HCT116 (cell line): Measurements from ENCODE around the gene NT5DC3. TPM values are rescaled to one million over a fixed set of nuclear protein-coding genes. Genes with fewer than 3 reads are reported as not detected.

Experiments
- ATAC-seq: fragments of 200-7000 bp; cut with Tn5 transposase; 2 replicates; pipeline ENCODE4 v1.9.1; 2020; ENCODE audit warnings: mild to moderate bottlenecking, moderate library complexity
- BruUV-seq: library from RNA; stranded (reverse); fragments of 400-500 nt; replicated peaks from 2 replicates; lab custom pipeline; 2021; lab: Mats Ljungman, UMichigan
- CTCF ChIA-PET: fragments of 300-600 bp; sonication (Branson Sonifier 250); formaldehyde crosslinking; loops from one replicate; lab custom pipeline; 2021; ENCODE audit warnings: antibody characterized with exemption; lab: Charles Lee
- POLR2A ChIA-PET: fragments of 300-600, 350-600 bp; sonication (Branson Sonifier 250); formaldehyde crosslinking; loops from one replicate; lab custom pipeline; 2021; ENCODE audit warnings: antibody characterized with exemption; lab: Charles Lee
- RAD21 ChIA-PET, 2 experiments: fragments of 300-600 bp; sonication (Branson Sonifier 250); formaldehyde crosslinking; loops; one replicate each; lab custom pipeline; 2023; ENCODE audit warnings: low total read pairs in 2 of 2; ENCODE audit not compliant: uncharacterized antibody in 2 of 2, unreplicated experiment in 2 of 2, low non-redundant PET in 1 of 2; lab: Charles Lee
- DNase-seq: peaks from one replicate; pipeline ENCODE4 v3.0.0-alpha.2; 2010; ENCODE audit warnings: low read depth, low spot score
- H2AFZ ChIP-seq: fragments of 200-600 bp; shearing (Covaris generic), sonication (generic); 2 replicates; pipeline ENCODE4 v1.6.1; 2017; ENCODE audit warnings: low read depth, mixed run types, mixed read lengths, antibody characterized with exemption, low read length; ENCODE audit not compliant: poor library complexity, severe bottlenecking
- H3K27ac ChIP-seq: 2 replicates; pipeline ENCODE4 v1.5.1; 2012; ENCODE audit warnings: low read depth, low read length
- H3K27me3 ChIP-seq: fragments of 200-600 bp; sonication (generic); 2 replicates; pipeline ENCODE4 v1.6.1; 2016; ENCODE audit warnings: mixed run types, low read length, mixed read lengths; ENCODE audit not compliant: insufficient read depth
- H3K36me3 ChIP-seq, 2 experiments: fragments of 200-500 bp in 1 of 2; fragments of 200-600 bp in 1 of 2; sonication (Bioruptor generic) in 1 of 2; sonication (generic) in 1 of 2; 2 replicates each; pipeline versions ENCODE4 v1.5.1 to v1.6.1; 2014 to 2016; ENCODE audit warnings: low read length in 2 of 2, inconsistent platforms in 1 of 2, mixed read lengths in 1 of 2, mixed run types in 1 of 2; ENCODE audit not compliant: insufficient read depth in 2 of 2, control insufficient read depth in 1 of 2
- H3K4me1 ChIP-seq, 2 experiments: fragments of 200-600 bp in 1 of 2; sonication (generic) in 1 of 2; 2 replicates each; pipeline versions ENCODE4 v1.5.1 to v1.6.1; 2012 to 2017; ENCODE audit warnings: low read length in 2 of 2, inconsistent platforms in 1 of 2, mild to moderate bottlenecking in 1 of 2, mixed read lengths in 1 of 2, mixed run types in 1 of 2, moderate library complexity in 1 of 2; ENCODE audit not compliant: insufficient read depth in 2 of 2, control insufficient read depth in 1 of 2
- H3K4me2 ChIP-seq: fragments of 200-600 bp; sonication (generic); 2 replicates; pipeline ENCODE4 v1.6.1; 2017; ENCODE audit warnings: mixed run types, low read length, mixed read lengths
- H3K4me3 ChIP-seq, 2 experiments: fragments of 200-600 bp in 1 of 2; sonication (generic) in 1 of 2; replicated peaks in 1 of 2; 2 replicates each; pipeline ENCODE4 v1.5.1; 2011 to 2016; ENCODE audit warnings: low read length in 2 of 2, control low read depth in 1 of 2, low read depth in 1 of 2, mild to moderate bottlenecking in 1 of 2, mixed read lengths in 1 of 2, mixed run types in 1 of 2
- H3K79me2 ChIP-seq: fragments of 200-600 bp; sonication (generic); 2 replicates; pipeline ENCODE4 v1.6.1; 2017; ENCODE audit warnings: mild to moderate bottlenecking, mixed run types, low read length, moderate library complexity, mixed read lengths; ENCODE audit not compliant: insufficient read depth
- H3K9ac ChIP-seq: fragments of 200-600 bp; sonication (generic); 2 replicates; pipeline ENCODE4 v1.6.1; 2016; ENCODE audit warnings: low read length, mixed read lengths
- H3K9me2 ChIP-seq: fragments of 200-600 bp; sonication (generic), shearing (Covaris generic); 2 replicates; pipeline ENCODE4 v1.6.1; 2017; ENCODE audit warnings: mixed run types, mild to moderate bottlenecking, moderate library complexity; ENCODE audit not compliant: insufficient read depth
- H3K9me3 ChIP-seq, 2 experiments: fragments of 200-500 bp in 1 of 2; fragments of 200-600 bp in 1 of 2; sonication (Bioruptor generic) in 1 of 2; sonication (generic) in 1 of 2; 2 replicates each; pipeline ENCODE4 v1.6.1; 2014 to 2017; ENCODE audit warnings: low read length in 2 of 2, mixed read lengths in 2 of 2, inconsistent platforms in 1 of 2, low read depth in 1 of 2, mild to moderate bottlenecking in 1 of 2, mixed run types in 1 of 2, moderate library complexity in 1 of 2; ENCODE audit not compliant: control insufficient read depth in 1 of 2, insufficient read depth in 1 of 2
- H4K20me1 ChIP-seq: fragments of 200-600 bp; sonication (generic), shearing (Covaris generic); 2 replicates; pipeline ENCODE4 v1.6.1; 2017; ENCODE audit warnings: mixed run types, mild to moderate bottlenecking, moderate library complexity; ENCODE audit not compliant: insufficient read depth
- ATF3 ChIP-seq: IDR thresholded peaks from 2 replicates; pipeline ENCODE4 v1.6.1; 2012
- CBX3 ChIP-seq: IDR thresholded peaks from 2 replicates; pipeline ENCODE4 v1.6.1; 2012; ENCODE audit warnings: low read depth
- CTCF ChIP-seq, 3 experiments: fragments of 200-600 bp in 1 of 3; sonication (generic) in 1 of 3; IDR thresholded peaks in 2 of 3; conservative IDR thresholded peaks in 1 of 3; 2 replicates each; pipeline ENCODE4 v1.5.1; 2012 to 2017; ENCODE audit warnings: low read depth in 2 of 3, low read length in 2 of 3, antibody characterized with exemption in 1 of 3, borderline replicate concordance in 1 of 3, control low read depth in 1 of 3, mild to moderate bottlenecking in 1 of 3, mixed read lengths in 1 of 3, mixed run types in 1 of 3, moderate library complexity in 1 of 3; ENCODE audit not compliant: insufficient read depth in 1 of 3
- EZH2 ChIP-seq: fragments of 200-600 bp; sonication (generic); IDR thresholded peaks from 2 replicates; pipeline ENCODE4 v1.6.1; 2017; ENCODE audit warnings: antibody characterized with exemption, mixed run types
- EZH2phosphoT487 ChIP-seq: fragments of 200-600 bp; IDR thresholded peaks from 2 replicates; pipeline ENCODE4 v1.6.1; 2018; ENCODE audit warnings: antibody characterized with exemption, borderline replicate concordance
- JUND ChIP-seq: IDR thresholded peaks from 2 replicates; pipeline ENCODE4 v1.6.1; 2012
- RAD21 ChIP-seq: IDR thresholded peaks from 2 replicates; pipeline ENCODE4 v1.6.1; 2012; ENCODE audit warnings: low read depth, mild to moderate bottlenecking
- REST ChIP-seq: IDR thresholded peaks from 2 replicates; pipeline ENCODE4 v1.6.1; 2012; ENCODE audit warnings: low read depth
- SIN3A ChIP-seq: IDR thresholded peaks from 2 replicates; pipeline ENCODE4 v1.6.1; 2012; ENCODE audit warnings: low read depth
- SP1 ChIP-seq: IDR thresholded peaks from 2 replicates; pipeline ENCODE4 v1.6.1; 2012; ENCODE audit warnings: low read depth
- SRF ChIP-seq: IDR thresholded peaks from 2 replicates; pipeline ENCODE4 v1.6.1; 2012; ENCODE audit warnings: low read depth
- TCF7L2 ChIP-seq: IDR thresholded peaks from 2 replicates; pipeline ENCODE4 v1.7.0; 2011; ENCODE audit warnings: borderline replicate concordance, inconsistent platforms; ENCODE audit not compliant: insufficient read depth, insufficient read length; ENCODE audit errors: extremely low read depth
- ZFX ChIP-seq: fragments of 450-650 bp; IDR thresholded peaks from 2 replicates; pipeline ENCODE4 v1.6.1; 2017
- intact Hi-C: fragments of 100-400 bp; cut with micrococcal nuclease; formaldehyde crosslinking; loops from 2 replicates; pipeline ENCODE4 v1.10.0; 2022
- total RNA-seq: library from RNA; stranded (reverse); gene quantifications from one replicate; pipeline ENCODE4 v1.2.1, GENCODE V29; 2021; ENCODE audit not compliant: unreplicated experiment

Gene NT5DC3
- total RNA-seq, 1 experiment from 2014 or later, result 18.7 TPM

- no peaks in the 10 kb centered on the region for H3K9me3 ChIP-seq
- no TSS peak for BruUV-seq
- H4K20me1 ChIP-seq, result no peaks in the 10 kb centered on the region
- RAD21 ChIA-PET, result no interaction called here
- H3K9ac ChIP-seq, result no peak overlapping the region
- H3K4me2 ChIP-seq, result no peak overlapping the region
- H3K4me3 ChIP-seq, result no peak overlapping the region
- ATAC-seq (no peak), DNase-seq (no peak)
- H3K9me2 ChIP-seq, result no peaks in the 10 kb centered on the region
- no peak overlapping the region for H2AFZ ChIP-seq
- no peaks in the 10 kb centered on the region for H3K36me3 ChIP-seq
- TF ChIP-seq ATF3 (no peak), CBX3 (no peak), SRF (no peak), RAD21 (no peak), SP1 (no peak)
- TF ChIP-seq, all 23 proteins: peak for 0
- H3K79me2 ChIP-seq, result no peaks in the 10 kb centered on the region
- H3K4me1 ChIP-seq, result peaks cover 6 to 13% of the 10 kb centered on the region in 2 experiments; a peak in 3 of 4 replicates
- H3K27me3 ChIP-seq, result no peaks in the 10 kb centered on the region
- H3K27ac ChIP-seq, result no peak overlapping the region
- intact Hi-C loops, result no loop called here
- POLR2A ChIA-PET, result no interaction called here
- CTCF ChIA-PET, result no interaction called here
These were observed 5.4 kb upstream of the NT5DC3 start for GRCh38 chr12:103846415-103846814.

- no peak overlapping the region for H3K9ac ChIP-seq
- H2AFZ ChIP-seq, result no peak overlapping the region
- no peaks in the 10 kb centered on the region for H3K36me3 ChIP-seq
- no peaks in the 10 kb centered on the region for H3K9me2 ChIP-seq
- no peak for ATAC-seq
- CTCF ChIA-PET, result no interaction called here
- POLR2A ChIA-PET, result interaction anchor here (0.6 kb wide), 1 partner anchor 17 kb away, joined by 3 read pairs; no protein-coding TSS in a partner anchor
- H3K4me3 ChIP-seq, result no peak overlapping the region
- BruUV-seq, result no TSS peak
- no peak for DNase-seq
- no peak overlapping the region for H3K27ac ChIP-seq
- peaks cover 12 to 21% of the 10 kb centered on the region in 2 experiments; a peak in 3 of 4 replicates for H3K4me1 ChIP-seq
- H3K79me2 ChIP-seq, result peaks cover 14% of the 10 kb centered on the region
- H3K9me3 ChIP-seq, result no peaks in the 10 kb centered on the region
- no peaks in the 10 kb centered on the region for H4K20me1 ChIP-seq
- no peak overlapping the region for H3K4me2 ChIP-seq
- TF ChIP-seq TCF7L2 (no peak), SP1 (no peak), SIN3A (no peak), RAD21 (no peak), EZH2 (no peak), REST (no peak), ATF3 (no peak), JUND (no peak), EZH2phosphoT487 (no peak), CTCF (IDR thresholded peaks at IDR 0.05 in 2 of 3, conservative IDR thresholded peaks at IDR 0.05 in 1 of 3; ENCODE audit: borderline replicate concordance in 1 of 3, insufficient read depth in 1 of 3, low read depth in 2 of 3, low read length in 2 of 3) (no peak), ZFX (no peak)
- intact Hi-C loops, result no loop called here
- RAD21 ChIA-PET, result no interaction called here
- H3K27me3 ChIP-seq, result no peaks in the 10 kb centered on the region
These were observed 3.3 kb upstream of the NT5DC3 start for GRCh38 chr12:103844305-103844704.
